ENCODE results near the gene LPP. TPM values are rescaled to one million over a fixed set of nuclear protein-coding genes. Genes with fewer than 3 reads are reported as not detected.

The LPP gene
- total RNA-seq, 4 donors from 2014 or later, result 141 to 248 (median 185) TPM

GRCh38 chr3:188259596-188259995 is 105.6 kb downstream of the LPP start:
- no peak for TF ChIP-seq CTCF (IDR thresholded peaks at IDR 0.05; ENCODE audit: low read depth)

GRCh38 chr3:188261011-188261410 is 107.1 kb downstream of the LPP start:
- no peak for TF ChIP-seq CTCF (IDR thresholded peaks at IDR 0.05; ENCODE audit: low read depth)

GRCh38 chr3:188262488-188262887 is 108.5 kb downstream of the LPP start:
- TF ChIP-seq CTCF (IDR thresholded peaks at IDR 0.05; ENCODE audit: low read depth), result no peak

- TF ChIP-seq CTCF (IDR thresholded peaks at IDR 0.05; ENCODE audit: low read depth), result no peak
These were observed 109.1 kb downstream of the LPP start for GRCh38 chr3:188262913-188263683.

- TF ChIP-seq CTCF (IDR thresholded peaks at IDR 0.05; ENCODE audit: low read depth), result no peak
These were observed 110.6 kb downstream of the LPP start for GRCh38 chr3:188264226-188265207.

- TF ChIP-seq CTCF (IDR thresholded peaks at IDR 0.05; ENCODE audit: low read depth), result no peak
These were observed 112.8 kb downstream of the LPP start for GRCh38 chr3:188266562-188267274.
